NT2/D1 (cell line): ENCODE measurements around the gene NPAS2.

Source experiments
- YY1 ChIP-seq: IDR thresholded peaks from 2 replicates; pipeline ENCODE4 v1.6.1; 2011; ENCODE audit not compliant: insufficient read length, insufficient read depth
- ZNF274 ChIP-seq: IDR thresholded peaks from 2 replicates; pipeline ENCODE4 v1.6.1; 2011; ENCODE audit warnings: mild to moderate bottlenecking, low read depth, low read length

- TF ChIP-seq ZNF274, result no peak
- no peak for TF ChIP-seq YY1
These were observed 5.9 kb upstream of the NPAS2 start for GRCh38 chr2:100814043-100814442.
